Thyroid gland (tissue), 4 donors: ENCODE data around the gene PRELID2. TPM values are rescaled to one million over a fixed set of nuclear protein-coding genes. Genes with fewer than 3 reads are reported as not detected.

Source experiments
- DNase-seq, 2 donors: peaks; one replicate each; pipeline ENCODE4 v3.0.0-alpha.2; 2019
- H3K27ac ChIP-seq, 3 donors: fragments of 200-600 bp; sonication (generic); 1 replicate in 2 of 3; 2 replicates in 1 of 3; pipeline ENCODE4 v1.5.1; 2016 to 2019; ENCODE audit warnings: mild to moderate bottlenecking in 1 of 3, moderate library complexity in 1 of 3
- H3K27me3 ChIP-seq: fragments of 200-600 bp; sonication (generic); one replicate; pipeline ENCODE4 v1.5.1; 2019
- H3K36me3 ChIP-seq, 2 donors: fragments of 200-600 bp; sonication (generic); one replicate each; pipeline ENCODE4 v1.5.1; 2016 to 2019
- H3K4me1 ChIP-seq, 2 donors: fragments of 200-600 bp; sonication (generic); one replicate each; pipeline ENCODE4 v1.5.1; 2017 to 2019
- H3K4me3 ChIP-seq, 3 donors: fragments of 200-600 bp; sonication (generic); replicated peaks in 1 of 3; 1 replicate in 2 of 3; 2 replicates in 1 of 3; pipeline ENCODE4 v1.5.1; 2016; ENCODE audit warnings: mild to moderate bottlenecking in 1 of 3
- H3K9me3 ChIP-seq: fragments of 200-600 bp; sonication (generic); one replicate; pipeline ENCODE4 v1.5.1; 2017
- POLR2A ChIP-seq, 2 donors: fragments of 450-650 bp; IDR thresholded peaks; one replicate each; pipeline ENCODE4 v1.6.1; 2017; ENCODE audit warnings: antibody characterized with exemption in 2 of 2, mild to moderate bottlenecking in 2 of 2, moderate library complexity in 1 of 2
- WGBS, 2 donors: methylation state at CpG; one replicate each; pipeline ENCODE4 v1.1.5; 2017; 5-methylcytosine and 5-hydroxymethylcytosine counted together
- intact Hi-C: fragments of 100-400 bp; cut with DNase I; formaldehyde crosslinking; loops from one replicate; pipeline ENCODE4 v1.15.1; 2023
- total RNA-seq, 4 donors: library from RNA; depleted of rRNA; stranded (reverse); fragments of >200 nt; gene quantifications; one replicate each; pipeline ENCODE4 v1.2.3, GENCODE V29; 2016
- TF ChIP-seq, protein P1 (sequence below), 6 experiments: fragments of 200-600 bp in 3 of 6; fragments of 450-650 bp in 3 of 6; sonication (generic) in 3 of 6; IDR thresholded peaks; one replicate each; pipeline ENCODE4 v1.5.1; 2016 to 2019; ENCODE audit warnings: antibody characterized with exemption in 6 of 6, mild to moderate bottlenecking in 2 of 6, inconsistent platforms in 1 of 6, moderate library complexity in 1 of 6

Gene PRELID2
- total RNA-seq, 4 donors from 2014 or later, result 11.5 to 27.9 (median 21.4) TPM

DNA sequence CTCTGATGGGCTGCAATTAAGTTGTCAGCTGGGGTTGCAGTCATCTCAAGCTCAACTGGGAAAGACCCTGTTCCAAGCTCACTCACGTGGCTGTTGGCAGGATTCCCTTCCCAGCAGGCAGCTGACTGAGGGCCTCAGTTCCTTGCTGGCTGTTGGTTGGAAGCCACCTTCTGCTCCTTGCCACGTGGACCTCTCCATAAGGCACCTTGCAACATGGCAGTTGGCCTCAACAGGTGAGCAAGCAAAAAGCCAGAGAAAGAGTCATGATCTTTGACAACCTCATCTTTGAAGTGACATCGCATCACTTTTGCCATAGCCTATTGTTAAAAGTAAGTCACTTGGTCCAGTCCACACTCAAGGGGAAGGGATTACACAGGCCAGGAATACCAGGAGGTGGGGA lies 17.8 kb upstream of the PRELID2 start:
- Histone ChIP-seq H3K4me1 (peaks cover 8 to 18% of the 10 kb centered on the region in 2 donors), H3K36me3 (no peaks in the 10 kb centered on the region), H3K9me3 (no peaks in the 10 kb centered on the region), H3K4me3 (no peak overlapping the region), H3K27ac (no peak overlapping the region), H3K27me3 (no peaks in the 10 kb centered on the region)
- no peak for DNase-seq
- TF ChIP-seq POLR2A (IDR thresholded peaks at IDR 0.05), result no peak
- TF ChIP-seq, protein P1, sequence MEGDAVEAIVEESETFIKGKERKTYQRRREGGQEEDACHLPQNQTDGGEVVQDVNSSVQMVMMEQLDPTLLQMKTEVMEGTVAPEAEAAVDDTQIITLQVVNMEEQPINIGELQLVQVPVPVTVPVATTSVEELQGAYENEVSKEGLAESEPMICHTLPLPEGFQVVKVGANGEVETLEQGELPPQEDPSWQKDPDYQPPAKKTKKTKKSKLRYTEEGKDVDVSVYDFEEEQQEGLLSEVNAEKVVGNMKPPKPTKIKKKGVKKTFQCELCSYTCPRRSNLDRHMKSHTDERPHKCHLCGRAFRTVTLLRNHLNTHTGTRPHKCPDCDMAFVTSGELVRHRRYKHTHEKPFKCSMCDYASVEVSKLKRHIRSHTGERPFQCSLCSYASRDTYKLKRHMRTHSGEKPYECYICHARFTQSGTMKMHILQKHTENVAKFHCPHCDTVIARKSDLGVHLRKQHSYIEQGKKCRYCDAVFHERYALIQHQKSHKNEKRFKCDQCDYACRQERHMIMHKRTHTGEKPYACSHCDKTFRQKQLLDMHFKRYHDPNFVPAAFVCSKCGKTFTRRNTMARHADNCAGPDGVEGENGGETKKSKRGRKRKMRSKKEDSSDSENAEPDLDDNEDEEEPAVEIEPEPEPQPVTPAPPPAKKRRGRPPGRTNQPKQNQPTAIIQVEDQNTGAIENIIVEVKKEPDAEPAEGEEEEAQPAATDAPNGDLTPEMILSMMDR (IDR thresholded peaks at IDR 0.05), result no peak
- WGBS, 2 donors, result 68 to 88% methylated on average over 3 of the region's 3 CpGs
- intact Hi-C loops, result no loop called here

- 93 to 96% methylated on average over 1 of the region's 1 CpG for WGBS, 2 donors
- H3K4me1 ChIP-seq, result no peaks in the 10 kb centered on the region
- no peak overlapping the region for H3K27ac ChIP-seq
- H3K27me3 ChIP-seq, result no peaks in the 10 kb centered on the region
- H3K4me3 ChIP-seq, result no peak overlapping the region
- no peak for DNase-seq
- no peaks in the 10 kb centered on the region for H3K9me3 ChIP-seq
- TF ChIP-seq, protein P1 (IDR thresholded peaks at IDR 0.05), result no peak
- TF ChIP-seq POLR2A (IDR thresholded peaks at IDR 0.05), result no peak
- H3K36me3 ChIP-seq, result no peaks in the 10 kb centered on the region
- intact Hi-C loops, result no loop called here
Measured at GRCh38 chr5:145848854-145849253, 13.7 kb upstream of the PRELID2 start.

DNA sequence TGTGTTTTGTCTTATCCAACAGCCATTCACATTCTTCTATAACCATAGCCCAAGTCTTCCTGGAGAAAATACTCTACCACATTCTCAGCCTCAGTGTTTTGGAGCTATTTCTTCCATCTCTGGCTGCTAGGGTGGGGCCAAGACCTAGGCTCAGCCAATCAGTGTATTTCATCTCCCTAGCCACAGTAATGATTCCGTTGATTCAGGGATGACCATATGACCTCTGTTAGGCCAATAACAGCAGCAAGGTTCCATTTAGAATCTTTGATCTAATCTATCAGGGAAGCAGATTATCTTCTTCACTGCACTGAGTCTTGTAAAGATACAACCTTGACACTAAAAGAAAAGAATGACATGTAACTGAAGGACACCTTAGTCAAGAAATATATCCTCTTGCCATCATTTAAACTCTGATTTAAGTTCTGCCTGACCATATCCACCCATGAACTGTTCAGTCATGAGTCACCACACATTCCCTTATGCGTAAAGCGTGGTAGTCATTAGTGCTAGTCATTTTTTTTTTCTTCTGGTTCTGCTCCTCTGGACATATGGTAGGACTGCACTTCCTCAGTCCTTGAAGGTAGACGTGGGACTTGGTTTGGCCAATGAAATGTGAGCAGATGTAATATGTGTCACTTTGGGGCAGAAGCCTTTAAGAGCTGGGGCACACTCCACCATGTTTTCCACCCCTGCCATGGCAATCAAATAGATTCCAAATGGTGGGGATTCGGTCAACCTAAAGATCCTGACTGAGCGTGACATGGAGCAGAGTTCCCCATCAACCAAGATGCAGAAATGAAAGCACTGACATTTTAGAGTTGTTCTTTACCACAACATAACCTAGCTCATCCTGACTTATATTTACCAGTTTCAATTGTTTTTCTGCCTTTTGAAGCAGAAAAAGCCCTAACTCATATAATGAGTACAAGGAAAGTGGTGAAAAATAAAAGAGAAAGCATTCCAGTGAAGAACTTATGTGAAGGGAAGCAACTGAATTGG lies 12.7 kb upstream of the PRELID2 start:
- DNase-seq, result no peak
- H3K4me3 ChIP-seq, result no peak overlapping the region
- no peaks in the 10 kb centered on the region for H3K9me3 ChIP-seq
- WGBS, 2 donors, result 92 to 93% methylated on average over 6 of the region's 6 CpGs
- no peaks in the 10 kb centered on the region for H3K27me3 ChIP-seq
- H3K36me3 ChIP-seq, result no peaks in the 10 kb centered on the region
- no peak overlapping the region for H3K27ac ChIP-seq
- H3K4me1 ChIP-seq, result no peaks in the 10 kb centered on the region
- no peak for TF ChIP-seq POLR2A (IDR thresholded peaks at IDR 0.05)
- TF ChIP-seq, protein P1 (IDR thresholded peaks at IDR 0.05), result no peak
- intact Hi-C loops, result no loop called here

DNA sequence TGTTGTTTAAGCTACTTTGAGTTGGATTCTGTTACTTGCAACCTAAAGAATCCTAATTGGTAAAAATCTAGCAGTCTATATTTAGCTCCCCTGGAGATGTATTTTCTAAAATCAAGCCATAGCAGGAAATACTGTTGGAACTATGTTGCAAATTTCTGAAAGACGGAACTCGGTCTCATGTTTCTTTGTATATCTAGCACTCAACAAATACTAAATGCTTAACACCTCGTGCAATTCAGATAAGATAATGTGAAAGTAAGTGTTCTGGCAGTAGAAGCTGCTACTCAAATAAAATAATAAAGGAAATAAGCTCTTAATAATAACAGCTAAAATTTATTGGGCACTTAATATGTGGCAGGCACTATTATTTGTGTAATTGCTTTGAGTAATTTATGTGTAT lies 10.9 kb upstream of the PRELID2 start:
- Histone ChIP-seq H3K9me3 (no peaks in the 10 kb centered on the region), H3K27me3 (no peaks in the 10 kb centered on the region), H3K27ac (no peak overlapping the region), H3K36me3 (no peaks in the 10 kb centered on the region), H3K4me3 (no peak overlapping the region), H3K4me1 (no peaks in the 10 kb centered on the region)
- intact Hi-C loops, result no loop called here
- WGBS, 2 donors, result 76 to 77% methylated on average over 3 of the region's 3 CpGs
- DNase-seq, result no peak
- TF ChIP-seq, protein P1 (IDR thresholded peaks at IDR 0.05), result no peak
- TF ChIP-seq POLR2A (IDR thresholded peaks at IDR 0.05), result no peak

DNA sequence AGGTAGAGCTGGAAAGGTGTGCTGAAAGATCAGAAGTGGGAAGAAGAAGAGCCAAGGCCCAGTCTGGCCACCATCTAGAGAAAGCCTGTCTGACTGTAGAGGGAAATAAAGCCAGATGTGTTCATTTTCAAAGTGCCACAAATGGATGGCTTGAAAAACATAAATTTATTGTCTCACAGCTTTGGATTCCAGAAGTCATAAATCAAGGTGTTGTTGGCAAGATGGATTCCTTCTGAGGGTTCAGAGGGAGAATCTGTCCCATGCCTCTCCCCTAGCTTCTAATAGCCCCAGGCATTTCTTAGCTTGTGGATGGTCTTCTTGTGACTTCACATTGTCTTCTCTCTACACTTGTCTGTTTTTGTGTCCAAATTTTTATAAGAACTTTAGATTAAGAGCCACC lies 6.2 kb upstream of the PRELID2 start:
- no peak overlapping the region for H3K4me3 ChIP-seq
- DNase-seq, result no peak
- intact Hi-C loops, result no loop called here
- H3K27ac ChIP-seq, result no peak overlapping the region
- no peaks in the 10 kb centered on the region for H3K9me3 ChIP-seq
- H3K27me3 ChIP-seq, result no peaks in the 10 kb centered on the region
- no peaks in the 10 kb centered on the region for H3K36me3 ChIP-seq
- no peak for TF ChIP-seq POLR2A (IDR thresholded peaks at IDR 0.05)
- TF ChIP-seq, protein P1 (IDR thresholded peaks at IDR 0.05), result no peak
- no peaks in the 10 kb centered on the region for H3K4me1 ChIP-seq
